Non-pigmented ciliary epithelial cell (primary cell): ENCODE measurements around the gene RGMA.

Source experiments
- DNase-seq: peaks from one replicate; pipeline ENCODE4 v3.0.0-alpha.2; 2010; ENCODE audit warnings: low read depth

Gene RGMA

GRCh38 chr15:93017526-93017925 lies 71.5 kb downstream of the RGMA start:
- no peak for DNase-seq

- DNase-seq, result no peak
Measured at GRCh38 chr15:93012786-93013185, 76.2 kb downstream of the RGMA start.

GRCh38 chr15:93007994-93008393 lies 81.0 kb downstream of the RGMA start:
- no peak for DNase-seq

GRCh38 chr15:93005133-93005532 lies 83.9 kb downstream of the RGMA start:
- no peak for DNase-seq

- no peak for DNase-seq
Measured at GRCh38 chr15:93001881-93002280, 87.1 kb downstream of the RGMA start.

GRCh38 chr15:93001156-93001555 lies 87.9 kb downstream of the RGMA start:
- DNase-seq, result no peak

GRCh38 chr15:92997821-92998220 lies 91.2 kb downstream of the RGMA start:
- DNase-seq, result no peak

GRCh38 chr15:92992720-92993119 lies 96.3 kb downstream of the RGMA start:
- DNase-seq, result no peak

GRCh38 chr15:92990031-92990430 lies 99.0 kb downstream of the RGMA start:
- no peak for DNase-seq

GRCh38 chr15:92989470-92989869 lies 99.5 kb downstream of the RGMA start:
- no peak for DNase-seq
